ENCODE measurements around the gene CHST11.

GRCh38 chr12:104555648-104556047 lies 98.9 kb downstream of the CHST11 start:
- TF ChIP-seq GABPA (IDR thresholded peaks at IDR 0.05; ENCODE audit: low read depth) (no peak), CTCF (IDR thresholded peaks at IDR 0.05 in 2 of 3, conservative IDR thresholded peaks at IDR 0.05 in 1 of 3; ENCODE audit: control insufficient read depth in 2 of 3, extremely low read depth in 1 of 3, insufficient read depth in 1 of 3, low read depth in 3 of 3, low read length in 3 of 3) (no peak), ZBTB33 (IDR thresholded peaks at IDR 0.05) (no peak)
